ENCODE results near the gene CALML5.

DNA sequence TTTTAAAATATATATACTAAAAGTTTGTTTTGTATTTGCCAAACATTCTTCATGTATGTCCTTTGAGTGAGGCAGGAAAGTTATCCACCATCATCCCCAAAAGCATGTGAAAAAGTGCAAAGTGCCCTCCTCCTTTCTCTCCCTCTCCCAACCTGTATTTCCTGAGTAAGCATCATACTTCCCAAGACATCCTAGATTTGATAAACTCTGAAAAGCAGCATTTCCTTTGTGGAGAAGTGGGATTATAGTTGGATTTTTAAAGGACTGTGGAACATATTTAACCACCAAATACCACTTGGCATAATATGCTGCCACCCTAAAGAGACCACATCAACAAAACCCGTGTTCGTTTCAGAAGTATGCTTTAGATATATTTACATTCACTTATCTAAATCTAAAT, 50.1 kb downstream of the CALML5 start:
- TF ChIP-seq, protein P1, sequence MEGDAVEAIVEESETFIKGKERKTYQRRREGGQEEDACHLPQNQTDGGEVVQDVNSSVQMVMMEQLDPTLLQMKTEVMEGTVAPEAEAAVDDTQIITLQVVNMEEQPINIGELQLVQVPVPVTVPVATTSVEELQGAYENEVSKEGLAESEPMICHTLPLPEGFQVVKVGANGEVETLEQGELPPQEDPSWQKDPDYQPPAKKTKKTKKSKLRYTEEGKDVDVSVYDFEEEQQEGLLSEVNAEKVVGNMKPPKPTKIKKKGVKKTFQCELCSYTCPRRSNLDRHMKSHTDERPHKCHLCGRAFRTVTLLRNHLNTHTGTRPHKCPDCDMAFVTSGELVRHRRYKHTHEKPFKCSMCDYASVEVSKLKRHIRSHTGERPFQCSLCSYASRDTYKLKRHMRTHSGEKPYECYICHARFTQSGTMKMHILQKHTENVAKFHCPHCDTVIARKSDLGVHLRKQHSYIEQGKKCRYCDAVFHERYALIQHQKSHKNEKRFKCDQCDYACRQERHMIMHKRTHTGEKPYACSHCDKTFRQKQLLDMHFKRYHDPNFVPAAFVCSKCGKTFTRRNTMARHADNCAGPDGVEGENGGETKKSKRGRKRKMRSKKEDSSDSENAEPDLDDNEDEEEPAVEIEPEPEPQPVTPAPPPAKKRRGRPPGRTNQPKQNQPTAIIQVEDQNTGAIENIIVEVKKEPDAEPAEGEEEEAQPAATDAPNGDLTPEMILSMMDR (conservative IDR thresholded peaks at IDR 0.05; ENCODE audit: low read length), result no peak
- no peak for TF ChIP-seq EZH2phosphoT487 (IDR thresholded peaks at IDR 0.05; ENCODE audit: borderline replicate concordance)
